GM23338 (cell line): ENCODE data around the gene UEVLD. TPM values are rescaled to one million over a fixed set of nuclear protein-coding genes. Genes with fewer than 3 reads are reported as not detected.

ENCODE experiments used
- ATAC-seq: fragments of 200-7000 bp; cut with Tn5 transposase; 3 replicates; pipeline ENCODE4 v1.9.1; 2020
- DNase-seq: peaks from one replicate; pipeline ENCODE4 v3.0.0-alpha.2; 2015; ENCODE audit warnings: low spot score
- H2AFZ ChIP-seq: fragments of 200-600 bp; sonication (generic); 2 replicates; pipeline ENCODE4 v1.8.0; 2016; ENCODE audit warnings: antibody characterized with exemption, mild to moderate bottlenecking, moderate library complexity
- H3F3A ChIP-seq: fragments of 200-600 bp; sonication (generic); replicated peaks from 2 replicates; pipeline ENCODE4 v1.8.0; 2017; ENCODE audit warnings: antibody characterized with exemption, mixed run types, low read depth
- H3K27ac ChIP-seq: fragments of 200-600 bp; sonication (generic); 2 replicates; pipeline ENCODE4 v1.6.1; 2016; ENCODE audit warnings: low read depth
- H3K27me3 ChIP-seq: fragments of 200-600 bp; sonication (generic); 2 replicates; pipeline ENCODE4 v1.8.0; 2016; ENCODE audit warnings: mild to moderate bottlenecking, mixed run types, moderate library complexity; ENCODE audit not compliant: insufficient read depth
- H3K36me3 ChIP-seq: fragments of 200-600 bp; sonication (generic); 2 replicates; pipeline ENCODE4 v1.8.0; 2016; ENCODE audit warnings: mild to moderate bottlenecking; ENCODE audit not compliant: insufficient read depth
- H3K4me1 ChIP-seq: fragments of 200-600 bp; sonication (generic); 2 replicates; pipeline ENCODE4 v1.8.0; 2016; ENCODE audit warnings: mild to moderate bottlenecking, moderate library complexity; ENCODE audit not compliant: insufficient read depth
- H3K4me2 ChIP-seq: fragments of 200-600 bp; sonication (generic); 2 replicates; pipeline ENCODE4 v1.7.1; 2017; ENCODE audit warnings: mixed run types
- H3K4me3 ChIP-seq: fragments of 200-600 bp; sonication (generic); 2 replicates; pipeline ENCODE4 v1.6.1; 2016; ENCODE audit warnings: mixed run types
- H3K79me2 ChIP-seq: fragments of 200-600 bp; sonication (generic); replicated peaks from 2 replicates; pipeline ENCODE4 v1.8.0; 2017; ENCODE audit warnings: mild to moderate bottlenecking; ENCODE audit not compliant: insufficient read depth
- H3K9me2 ChIP-seq: fragments of 200-600 bp; sonication (generic); 2 replicates; pipeline ENCODE4 v1.8.0; 2017; ENCODE audit not compliant: insufficient read depth
- H4K20me1 ChIP-seq: fragments of 200-600 bp; sonication (generic); replicated peaks from 2 replicates; pipeline ENCODE4 v1.8.0; 2017; ENCODE audit warnings: mild to moderate bottlenecking; ENCODE audit not compliant: insufficient read depth
- H3K27ac Mint-ChIP-seq: 2 replicates; pipeline ENCODE4 v1.8.0; 2020; ENCODE audit warnings: inconsistent platforms, mild to moderate bottlenecking, moderate library complexity, mixed read lengths
- H3K27me3 Mint-ChIP-seq: 3 replicates; pipeline ENCODE4 v1.8.0; 2022; ENCODE audit warnings: low read depth, mild to moderate bottlenecking, moderate library complexity, mixed read lengths, inconsistent platforms; ENCODE audit not compliant: insufficient read depth, poor library complexity
- H3K36me3 Mint-ChIP-seq: 3 replicates; pipeline ENCODE4 v1.8.0; 2021; ENCODE audit warnings: low read depth, mild to moderate bottlenecking, inconsistent platforms, moderate library complexity, mixed read lengths
- H3K4me1 Mint-ChIP-seq: 3 replicates; pipeline ENCODE4 v1.8.0; 2020; ENCODE audit warnings: mild to moderate bottlenecking, inconsistent platforms, mixed read lengths
- H3K4me3 Mint-ChIP-seq: 3 replicates; pipeline ENCODE4 v1.8.0; 2021; ENCODE audit warnings: moderate library complexity, mild to moderate bottlenecking, inconsistent platforms, mixed read lengths
- H3K9me3 Mint-ChIP-seq: 3 replicates; pipeline ENCODE4 v1.8.0; 2020; ENCODE audit warnings: moderate library complexity, mild to moderate bottlenecking, inconsistent platforms, mixed read lengths
- CREB1 ChIP-seq: fragments of 250-450 bp; sonication (Bioruptor Pico); IDR thresholded peaks from 2 replicates; pipeline ENCODE4 v1.5.0; 2020; ENCODE audit warnings: low read depth, mild to moderate bottlenecking, moderate library complexity
- CTCF ChIP-seq, 2 experiments: fragments of 200-600 bp in 1 of 2; sonication (generic) in 1 of 2; conservative IDR thresholded peaks; 2 replicates each; pipeline versions ENCODE4 v1.5.1 to v1.6.1; 2016 to 2017; ENCODE audit warnings: antibody characterized with exemption in 2 of 2, low read depth in 2 of 2, mild to moderate bottlenecking in 2 of 2, moderate library complexity in 1 of 2
- ETS1 ChIP-seq: IDR thresholded peaks from 2 replicates; pipeline ENCODE4 v1.6.1; 2016; ENCODE audit warnings: antibody characterized with exemption
- EZH2 ChIP-seq: fragments of 200-600 bp; sonication (generic); IDR thresholded peaks from one replicate; pipeline ENCODE4 v1.8.0; 2017; ENCODE audit warnings: antibody characterized with exemption, mild to moderate bottlenecking, low read depth; ENCODE audit not compliant: unreplicated experiment
- EZH2phosphoT487 ChIP-seq: fragments of 200-600 bp; sonication (generic); IDR thresholded peaks from one replicate; pipeline ENCODE4 v1.8.1; 2018; ENCODE audit warnings: antibody characterized with exemption; ENCODE audit not compliant: unreplicated experiment
- JUNB ChIP-seq: IDR thresholded peaks from one replicate; pipeline ENCODE4 v1.6.1; 2016; ENCODE audit warnings: antibody characterized with exemption; ENCODE audit not compliant: unreplicated experiment
- NANOG ChIP-seq: IDR thresholded peaks from 2 replicates; pipeline ENCODE4 v1.6.1; 2016; ENCODE audit warnings: antibody characterized with exemption, borderline replicate concordance
- POLR2AphosphoS5 ChIP-seq: IDR thresholded peaks from 2 replicates; pipeline ENCODE4 v1.6.1; 2016; ENCODE audit warnings: antibody characterized with exemption, low read depth
- REST ChIP-seq: IDR thresholded peaks from one replicate; pipeline ENCODE4 v1.6.1; 2018; ENCODE audit warnings: antibody characterized with exemption; ENCODE audit not compliant: unreplicated experiment
- STAT1 ChIP-seq: IDR thresholded peaks from one replicate; pipeline ENCODE4 v1.6.1; 2016; ENCODE audit warnings: antibody characterized with exemption; ENCODE audit not compliant: unreplicated experiment
- ZNF114 ChIP-seq: fragments of 250-450 bp; sonication (Bioruptor Pico); IDR thresholded peaks from 2 replicates; pipeline ENCODE4 v1.5.0; 2020; ENCODE audit warnings: mild to moderate bottlenecking, moderate library complexity
- ZNF331 ChIP-seq: fragments of 250-450 bp; sonication (Bioruptor Pico); IDR thresholded peaks from 2 replicates; pipeline ENCODE4 v1.5.0; 2020; ENCODE audit warnings: low read depth, mild to moderate bottlenecking, moderate library complexity
- ZNF462 ChIP-seq: fragments of 250-450 bp; sonication (Bioruptor Pico); IDR thresholded peaks from 2 replicates; pipeline ENCODE4 v1.5.0; 2020; ENCODE audit warnings: mild to moderate bottlenecking, moderate library complexity
- polyA plus RNA-seq: library from polyadenylated mRNA; unstranded; fragments of >200 nt; fragmentation: Nextera tagmentation; extraction: Ambion mirVana; gene quantifications from 2 replicates; pipeline ENCODE4 v1.2.1, GENCODE V29; 2016
- total RNA-seq: library from RNA; depleted of rRNA; stranded (reverse); fragments of >200 nt; shearing (Covaris generic); gene quantifications from 2 replicates; pipeline ENCODE4 v1.2.3, GENCODE V29; 2014

The UEVLD gene
- total and polyA plus RNA-seq, 2 experiments from 2014 or later: 10.2 to 11.8 TPM

GRCh38 chr11:18614667-18615066, 26.1 kb upstream of the UEVLD start:
- no peak for TF ChIP-seq STAT1
- TF ChIP-seq JUNB: no peak
- TF ChIP-seq REST: no peak
- no peak for TF ChIP-seq EZH2phosphoT487
- no peak for TF ChIP-seq POLR2AphosphoS5
- no peak for TF ChIP-seq ETS1
- no peak for TF ChIP-seq ZNF114 (CRISPR knock-in tag)
- no peak for TF ChIP-seq NANOG
- TF ChIP-seq CTCF (conservative IDR thresholded peaks at IDR 0.05; ENCODE audit: low read depth in 2 of 2): no peak
- TF ChIP-seq ZNF462 (CRISPR knock-in tag): no peak
- no peak for TF ChIP-seq EZH2
- TF ChIP-seq ZNF331 (CRISPR knock-in tag): no peak
- no peak for TF ChIP-seq CREB1 (CRISPR knock-in tag)
- no peak for ATAC-seq
- H3K27ac Mint-ChIP-seq: no peak overlapping the region

More at GRCh38 chr11:18614667-18615066, 26.1 kb upstream of the UEVLD start:
- H3K4me3 Mint-ChIP-seq: no peak overlapping the region
- Histone ChIP-seq H3K36me3 (peaks cover 15% of the 10 kb centered on the region), H3K4me1 (no peaks in the 10 kb centered on the region), H3K9me2 (no peaks in the 10 kb centered on the region), H3K27ac (no peak overlapping the region), H3K4me2 (no peak overlapping the region), H3F3A (no peaks in the 10 kb centered on the region), H3K27me3 (no peaks in the 10 kb centered on the region), H4K20me1 (peaks cover 14% of the 10 kb centered on the region), H3K79me2 (peaks cover 28% of the 10 kb centered on the region), H2AFZ (no peak overlapping the region), H3K4me3 (no peak overlapping the region)
- H3K36me3 Mint-ChIP-seq: peaks cover 16% of the 10 kb centered on the region
- H3K4me1 Mint-ChIP-seq: no peaks in the 10 kb centered on the region
- DNase-seq: no peak
- no peaks in the 10 kb centered on the region for H3K9me3 Mint-ChIP-seq
- no peaks in the 10 kb centered on the region for H3K27me3 Mint-ChIP-seq
